HG02763 (cell line): ENCODE results near the gene CCDC57.

ENCODE experiments used
- ATAC-seq: cut with Tn5 transposase; IDR thresholded peaks from one replicate; pipeline ENCODE4 v1.9.1; 2021; ENCODE audit warnings: mild to moderate bottlenecking, moderate library complexity; ENCODE audit not compliant: unreplicated experiment

The CCDC57 gene

DNA sequence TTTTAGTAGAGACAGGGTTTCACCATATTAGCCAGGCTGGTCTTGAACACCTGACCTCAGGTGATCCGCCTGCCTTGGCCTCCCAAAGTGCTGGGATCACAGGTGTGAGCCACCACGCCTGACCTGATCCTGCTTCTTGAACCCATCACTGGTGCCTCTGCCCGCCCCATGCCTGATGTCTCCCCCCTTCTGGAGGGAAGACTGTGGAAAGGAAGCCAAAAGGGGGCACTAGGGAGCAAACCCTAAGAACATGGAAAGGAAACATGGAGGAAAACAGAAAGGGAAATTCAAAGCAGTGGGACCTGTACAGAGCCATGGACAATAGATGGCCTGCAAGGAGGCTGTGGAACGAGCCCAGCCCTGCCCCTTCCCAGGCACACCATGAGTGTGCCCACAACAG, 83.5 kb downstream of the CCDC57 start:
- ATAC-seq = no peak

DNA sequence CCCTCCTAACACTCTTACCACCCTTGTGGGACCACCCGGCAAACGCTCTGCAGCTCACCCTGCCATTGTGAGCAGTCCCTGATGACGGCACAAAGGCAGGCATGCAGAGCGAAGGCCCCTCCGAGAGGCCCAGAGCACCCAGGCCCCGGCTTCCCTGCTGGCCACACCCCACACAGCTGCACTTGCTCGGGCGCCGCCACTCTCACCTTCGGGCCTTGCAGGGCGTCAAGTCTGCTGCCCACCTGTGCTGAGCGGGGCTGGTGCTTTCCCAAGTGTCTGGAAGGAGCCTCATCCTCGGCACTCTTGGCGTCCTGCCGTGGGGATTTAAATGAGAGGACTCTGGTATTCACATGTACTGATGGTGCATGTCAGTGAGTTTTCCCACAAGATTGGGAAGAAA, 84.4 kb downstream of the CCDC57 start:
- no peak for ATAC-seq

DNA sequence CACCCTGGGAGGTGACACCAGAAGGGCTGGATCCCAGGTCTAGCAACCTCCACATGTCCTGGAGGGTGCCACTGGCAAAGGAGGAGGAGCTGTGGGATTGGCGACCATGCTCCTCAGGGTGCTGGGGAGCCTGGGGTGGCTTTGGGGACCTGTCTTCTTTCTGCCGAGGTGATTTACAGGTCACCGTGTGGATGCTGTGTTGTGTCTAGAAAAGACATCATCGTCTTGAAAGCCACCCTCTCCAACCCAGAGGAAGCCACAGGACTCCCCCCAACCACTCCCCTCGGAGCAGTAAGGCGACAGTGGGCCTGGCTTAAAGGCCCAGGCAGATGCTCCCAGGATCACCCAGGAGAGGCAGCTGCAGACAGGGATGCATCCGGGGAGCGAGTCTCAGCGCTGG, 84.9 kb downstream of the CCDC57 start:
- ATAC-seq = no peak

DNA sequence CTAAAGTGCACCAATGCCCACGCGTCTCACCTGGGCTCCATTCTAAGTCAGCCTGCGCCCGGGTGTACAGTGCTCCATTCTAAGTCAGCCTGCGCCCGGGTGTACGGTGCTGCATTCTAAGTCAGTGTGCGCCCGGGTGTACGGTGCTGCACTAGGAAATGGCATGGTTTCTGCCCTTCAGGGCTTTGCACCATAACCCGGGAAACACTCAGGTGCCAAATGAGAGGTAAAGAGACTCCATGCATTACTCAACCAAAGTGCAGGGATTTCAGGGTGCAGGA, 85.4 kb downstream of the CCDC57 start:
- ATAC-seq = no peak

DNA sequence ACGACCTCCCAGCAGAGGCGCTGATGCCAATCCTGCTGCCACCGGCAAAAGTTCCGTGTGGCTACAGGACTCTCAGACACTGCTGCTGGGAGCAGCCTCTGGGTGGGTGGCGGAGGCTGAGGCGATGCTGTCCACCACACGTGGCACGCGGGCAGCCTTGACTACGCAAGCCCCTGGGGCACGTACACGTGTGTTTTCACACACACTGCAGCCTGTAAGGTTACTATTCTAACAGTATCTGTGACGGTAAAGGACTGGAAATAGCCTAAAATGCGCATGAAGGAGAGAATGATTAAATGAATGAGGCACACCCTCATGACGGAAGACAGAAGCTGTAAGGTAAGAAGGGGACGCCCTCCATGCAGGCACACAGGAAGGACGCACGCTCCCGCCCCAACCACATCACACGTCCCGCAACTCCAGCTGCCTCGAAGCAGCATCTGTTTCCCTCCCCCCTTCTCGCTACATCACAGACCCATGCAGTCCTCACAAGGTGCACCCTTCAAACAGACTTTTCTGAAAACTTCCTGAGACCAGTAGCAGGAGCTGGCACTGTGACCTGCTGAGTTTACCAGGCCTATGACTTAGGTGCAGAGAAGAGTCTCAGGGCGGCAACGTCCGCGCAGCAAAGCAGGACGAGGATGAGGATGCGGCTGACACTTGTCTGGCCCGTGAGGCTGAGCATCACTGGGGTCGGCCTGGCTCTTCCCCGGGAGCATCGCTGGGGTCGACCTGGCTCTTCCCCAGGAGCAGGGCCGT, 85.9 kb downstream of the CCDC57 start:
- no peak for ATAC-seq

DNA sequence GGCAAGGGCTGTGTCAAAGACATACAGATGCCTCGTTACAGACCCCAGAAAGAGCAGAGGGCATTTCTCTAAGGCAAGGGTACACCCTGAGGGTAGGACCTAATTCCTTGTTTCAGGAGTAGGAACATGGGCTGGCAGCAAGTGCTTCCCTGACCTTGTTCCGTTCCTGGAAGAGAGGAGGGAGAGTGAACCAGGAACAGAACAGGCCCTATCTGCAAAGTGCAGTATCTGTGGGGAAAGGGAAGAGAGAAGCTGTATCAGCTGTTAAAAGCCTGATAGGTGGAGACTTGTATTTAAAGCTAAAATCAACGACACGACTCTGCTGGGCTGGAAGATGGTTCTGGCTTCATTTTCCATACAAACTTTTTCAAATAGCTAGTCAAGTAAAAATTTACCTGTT, 88.5 kb downstream of the CCDC57 start:
- ATAC-seq = no peak

DNA sequence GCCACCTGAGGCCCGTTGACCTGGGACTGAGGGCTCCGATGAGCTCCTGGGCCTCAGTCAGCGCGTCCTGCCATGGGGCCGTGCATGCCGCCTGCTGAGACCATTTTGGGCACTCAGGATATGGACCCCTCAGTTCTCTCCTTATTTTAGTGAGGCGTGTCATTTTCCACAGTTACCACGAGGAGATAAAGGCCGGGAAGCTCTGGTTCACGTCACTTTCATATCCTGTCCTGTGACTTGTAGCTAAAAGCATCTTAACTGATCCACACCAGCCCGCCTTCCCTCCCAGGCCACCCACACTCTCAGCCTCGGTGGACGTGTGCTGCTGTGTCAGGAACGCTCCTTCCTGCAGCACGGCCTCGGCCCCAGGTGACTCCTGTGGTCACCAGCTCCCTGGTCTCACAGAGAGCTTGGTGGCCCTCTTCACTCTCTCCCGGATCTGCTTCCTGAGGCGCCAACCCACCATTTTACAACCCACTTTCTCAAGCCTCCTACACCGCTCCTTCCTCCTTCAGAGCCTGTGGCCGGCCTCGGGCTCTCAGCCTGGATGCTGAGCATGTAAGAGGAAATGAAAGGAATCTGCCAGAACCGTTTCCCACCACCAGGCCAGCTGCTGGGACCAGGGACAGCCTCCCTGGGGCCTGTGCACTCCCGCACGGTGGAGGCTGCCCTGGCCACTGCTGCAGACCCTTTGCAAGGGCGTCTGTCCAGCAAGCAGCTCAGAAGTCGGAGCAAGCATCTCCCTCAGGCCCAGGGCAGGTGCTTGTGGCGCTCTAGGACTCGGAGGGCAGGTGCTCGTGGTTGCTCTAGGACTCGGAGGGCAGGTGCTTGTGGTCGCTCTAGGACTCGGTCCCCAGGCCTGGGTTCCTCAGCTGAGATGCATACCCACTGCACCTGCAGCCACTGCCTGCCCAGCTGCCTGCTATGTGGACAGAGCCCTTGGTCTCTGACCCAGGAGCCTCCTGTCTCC, 90.7 kb downstream of the CCDC57 start:
- ATAC-seq = no peak

DNA sequence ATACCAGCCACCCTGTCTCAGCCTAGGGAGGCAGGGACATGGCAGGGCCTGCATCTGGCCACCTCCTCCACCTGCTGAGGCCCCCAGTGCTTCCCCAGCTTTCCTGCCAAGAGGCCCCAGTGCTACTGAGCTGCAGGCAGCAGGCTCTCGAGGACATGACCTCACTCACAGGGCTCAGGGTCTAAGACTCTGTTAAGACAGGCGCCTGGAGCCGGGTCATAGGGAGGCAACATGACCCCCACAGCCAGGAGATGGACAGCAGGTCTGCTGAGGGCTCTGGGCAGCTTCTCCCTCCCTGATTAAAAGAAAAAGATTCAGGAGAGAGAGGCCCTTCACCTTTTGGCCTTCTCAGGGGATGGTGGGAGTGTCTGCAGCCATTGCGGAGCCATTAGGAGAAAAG, 91.4 kb downstream of the CCDC57 start:
- ATAC-seq = no peak

DNA sequence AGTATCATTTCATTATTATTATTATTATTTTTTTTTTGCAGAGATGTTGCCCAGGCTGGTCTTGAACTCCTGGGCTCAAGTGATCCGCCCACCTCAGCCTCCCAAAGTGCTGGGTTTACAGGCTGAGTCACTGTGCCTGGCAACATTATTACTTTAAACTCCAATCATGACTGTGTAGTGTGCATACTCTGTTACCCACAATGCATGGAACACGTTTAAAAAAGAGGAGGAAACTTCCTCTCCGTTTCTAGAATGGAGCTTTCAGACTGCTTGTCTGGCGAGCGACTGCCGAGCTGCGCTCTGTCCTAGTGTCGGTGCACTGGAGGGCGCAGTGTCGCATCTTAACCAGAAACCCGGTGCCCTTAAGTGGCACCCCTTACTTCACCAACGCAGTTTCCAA, 92.5 kb downstream of the CCDC57 start:
- no peak for ATAC-seq

DNA sequence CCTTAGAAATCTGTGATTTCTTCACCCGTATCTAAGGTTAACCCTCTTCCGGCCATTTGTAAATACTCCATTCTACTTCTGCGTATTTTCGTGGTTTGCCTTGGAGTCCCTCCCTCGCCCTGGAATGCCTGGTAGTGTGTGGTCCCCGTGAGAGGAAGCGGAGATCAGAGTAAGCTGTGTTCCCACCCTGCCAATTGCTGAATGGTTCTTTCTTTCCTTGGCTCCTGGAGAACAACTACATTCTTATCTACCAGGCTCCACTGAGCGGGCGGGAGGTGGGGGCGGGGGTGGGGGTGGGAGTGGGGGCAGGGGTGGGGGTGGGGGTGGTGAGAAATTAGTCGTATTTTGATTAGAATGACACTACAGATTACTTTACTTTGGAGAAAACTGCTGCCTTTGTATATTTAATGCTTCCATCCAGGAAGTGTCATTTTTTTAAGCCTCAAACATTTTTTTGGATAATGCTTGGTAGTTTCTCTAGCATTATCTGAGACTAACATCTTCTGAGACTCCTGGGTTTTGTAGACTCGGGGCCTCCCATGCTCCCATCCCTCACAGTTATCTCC, 93.7 kb downstream of the CCDC57 start:
- ATAC-seq = no peak

DNA sequence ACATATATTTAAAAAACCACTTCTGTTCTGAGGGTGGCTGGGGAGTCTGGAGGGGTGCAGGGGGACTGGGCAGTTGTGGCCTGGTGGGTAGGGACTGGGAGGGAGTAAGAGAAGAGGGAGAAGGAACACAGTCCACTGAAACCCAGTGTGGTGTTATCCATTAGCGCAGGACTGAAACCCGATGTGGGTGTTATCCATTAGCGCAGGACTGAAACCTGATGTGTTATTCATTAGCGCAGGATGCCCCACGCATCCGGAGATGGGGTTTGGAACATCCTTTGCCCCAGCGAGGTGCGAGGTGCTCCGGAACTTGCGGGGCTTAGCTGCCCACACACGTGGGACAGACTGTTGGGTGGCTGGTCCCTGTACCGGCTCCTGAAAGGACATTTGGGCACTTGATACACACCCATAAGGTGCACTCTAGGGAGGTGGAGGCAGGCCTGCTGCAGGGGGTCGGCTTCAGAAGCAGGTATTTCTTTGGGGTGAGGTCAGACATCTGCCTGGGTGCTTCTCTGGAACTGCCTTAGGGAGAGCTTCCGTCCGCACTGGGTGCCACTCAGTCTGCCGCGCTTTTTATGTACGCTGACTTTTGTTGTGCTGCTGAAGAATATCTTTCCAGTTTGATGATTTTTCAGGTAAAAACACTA, 94.4 kb downstream of the CCDC57 start:
- no peak for ATAC-seq

DNA sequence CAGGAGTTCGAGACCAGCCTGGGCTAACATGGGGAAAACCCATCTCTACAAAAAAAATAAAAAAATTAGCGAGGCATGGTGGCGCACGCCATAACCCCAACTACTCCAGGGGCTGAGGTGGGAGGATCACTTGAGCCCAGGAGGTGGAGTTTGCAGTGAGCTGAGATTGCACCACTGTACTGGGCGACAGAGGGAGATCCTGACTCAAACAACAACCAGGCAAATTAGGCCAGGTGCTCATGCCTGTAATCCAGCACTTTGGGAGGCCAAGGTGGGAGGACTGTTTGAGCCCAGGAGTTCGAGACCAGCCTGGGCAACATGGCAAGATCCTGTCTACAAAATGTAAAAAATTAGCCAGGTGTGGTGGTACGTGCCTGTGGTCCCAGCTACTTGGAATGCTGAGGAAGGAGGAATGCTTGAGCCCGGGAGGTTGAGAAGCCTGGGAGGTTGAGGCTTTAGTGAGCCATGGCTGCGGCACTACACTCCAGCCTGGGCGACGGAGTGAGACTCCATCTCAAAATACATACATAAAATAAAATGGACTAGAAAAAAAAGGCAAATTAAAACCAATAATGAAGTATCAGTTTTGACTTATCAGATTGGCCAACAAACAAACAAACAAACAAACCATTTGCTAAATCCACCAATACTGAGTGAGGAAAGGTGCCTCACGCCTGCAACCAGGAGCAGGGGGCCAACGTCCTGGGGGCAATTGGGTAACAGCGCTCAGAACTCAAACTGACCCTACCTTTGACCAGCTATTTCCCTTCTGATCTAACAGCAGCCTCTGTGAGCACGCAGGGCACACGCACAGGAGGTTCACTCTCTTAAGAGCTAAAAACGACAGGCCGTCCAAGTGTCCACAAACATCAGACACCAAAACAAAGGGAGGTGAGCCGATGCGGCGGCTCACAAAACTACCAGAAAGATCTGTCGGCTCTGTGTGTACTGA, 95.2 kb downstream of the CCDC57 start:
- no peak for ATAC-seq

DNA sequence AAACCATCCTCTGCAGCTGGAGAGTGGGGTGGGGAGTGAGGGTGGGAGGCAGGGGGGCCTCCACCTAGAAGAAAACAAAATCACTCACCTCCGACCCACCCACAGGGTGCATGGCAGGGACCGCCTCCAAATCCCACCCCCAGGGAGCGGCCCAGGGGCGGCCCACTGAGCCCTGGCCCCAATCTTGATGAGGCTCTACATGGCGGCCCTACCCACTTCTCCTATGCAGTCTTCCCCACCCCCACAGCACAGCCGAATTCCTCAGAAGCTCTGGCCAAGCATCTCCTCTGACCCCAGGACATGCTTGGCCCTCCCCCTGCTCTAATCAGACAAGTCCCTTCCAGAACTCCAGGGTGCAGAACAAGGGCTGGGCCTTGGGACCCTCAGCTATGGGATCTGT, 96.4 kb downstream of the CCDC57 start:
- ATAC-seq = no peak

DNA sequence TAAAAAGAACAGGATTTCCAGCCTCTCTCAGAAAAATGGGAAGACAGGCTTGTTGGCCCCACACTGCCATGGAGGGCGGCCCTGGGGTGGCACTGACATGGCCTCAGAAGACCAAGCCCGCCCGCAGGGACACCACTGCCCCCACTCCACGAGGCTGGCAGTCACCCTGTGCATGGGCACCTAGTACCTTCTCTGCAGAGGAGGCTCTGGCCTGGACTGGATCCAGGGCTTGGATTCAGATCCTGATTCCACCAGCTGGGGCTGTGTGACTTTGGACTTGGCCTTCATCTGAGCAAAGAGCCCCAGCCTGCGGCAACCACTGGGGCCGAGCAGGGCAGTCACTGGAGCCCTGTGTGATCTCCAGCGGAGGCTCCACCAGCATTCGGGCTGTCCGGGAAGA, 97.8 kb downstream of the CCDC57 start:
- ATAC-seq = no peak

DNA sequence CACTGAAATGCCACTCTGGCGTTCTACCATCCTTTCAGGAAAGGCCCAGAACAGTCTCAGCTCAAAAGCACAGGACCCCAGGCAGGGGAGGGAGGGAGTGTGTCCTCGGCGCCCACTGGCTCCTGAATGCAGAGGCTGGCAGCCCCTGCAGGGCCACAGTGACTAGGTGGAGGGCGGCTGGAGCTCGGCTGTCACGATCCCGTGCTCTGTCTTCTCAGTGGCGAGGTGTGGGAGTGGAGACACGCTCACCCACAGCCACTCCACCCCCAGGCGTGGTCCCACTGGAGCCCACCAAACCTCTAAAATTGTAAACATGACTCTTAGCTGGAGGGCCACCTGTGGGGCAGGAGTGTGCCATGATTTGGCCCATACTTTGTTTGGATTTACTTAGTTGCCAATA, 98.2 kb downstream of the CCDC57 start:
- no peak for ATAC-seq

DNA sequence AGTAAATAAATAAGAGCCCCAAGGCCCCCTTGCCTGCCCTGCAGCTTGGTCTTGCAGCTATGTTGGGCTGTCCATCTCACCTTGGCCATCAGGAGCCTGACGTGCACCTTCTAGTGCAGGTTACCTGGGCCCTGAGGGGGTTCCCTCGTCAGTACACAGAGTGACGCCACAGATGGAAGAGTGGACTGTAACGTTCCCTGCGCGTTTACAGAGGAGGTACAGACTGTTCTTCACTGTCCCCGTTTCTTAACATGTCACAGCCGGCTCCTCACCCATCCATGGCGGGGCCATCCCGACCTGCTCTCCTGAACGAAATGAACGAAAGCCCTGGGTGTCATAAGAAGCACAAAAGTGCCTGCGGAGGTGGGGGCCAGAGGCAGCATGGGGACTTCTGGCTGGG, 98.7 kb downstream of the CCDC57 start:
- no peak for ATAC-seq

DNA sequence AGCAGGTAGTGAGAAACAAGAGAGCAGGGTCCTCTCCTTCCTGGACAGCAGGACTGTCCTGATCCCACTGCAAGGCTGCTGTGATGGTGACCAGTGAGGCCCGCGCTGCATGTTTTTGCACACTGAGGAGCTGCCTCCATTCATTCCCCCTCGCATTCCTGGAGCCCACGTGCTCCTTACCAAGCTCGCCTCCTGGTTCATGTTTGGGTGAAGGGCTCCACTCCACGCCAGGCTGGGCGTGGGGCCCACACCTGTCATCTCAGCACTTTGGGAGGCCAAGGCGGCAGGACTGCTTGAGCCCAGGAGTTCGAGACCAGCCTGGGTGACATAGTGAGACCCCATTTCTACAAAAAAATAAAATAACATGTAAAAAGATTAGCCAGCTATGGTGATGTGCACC, 99.2 kb downstream of the CCDC57 start:
- no peak for ATAC-seq

DNA sequence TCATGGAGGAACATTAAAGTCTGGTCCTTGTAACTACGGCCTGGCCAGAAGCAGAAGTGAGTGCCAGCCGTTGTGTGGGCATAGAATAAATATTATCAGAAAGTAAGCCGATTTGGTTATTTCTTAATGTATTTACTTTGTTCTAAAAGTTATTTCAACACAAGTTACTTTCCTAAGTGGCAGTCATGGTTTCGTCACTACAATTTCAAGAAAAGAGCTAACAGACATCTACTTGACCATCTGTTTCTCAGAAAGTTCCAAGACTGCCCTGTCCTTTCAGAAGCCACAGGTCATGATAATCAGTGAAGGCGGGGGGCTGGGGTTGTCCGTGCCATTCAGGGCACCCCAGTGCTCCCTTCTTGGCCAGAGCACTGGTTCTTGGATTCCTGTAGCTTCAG, 99.7 kb downstream of the CCDC57 start:
- no peak for ATAC-seq

DNA sequence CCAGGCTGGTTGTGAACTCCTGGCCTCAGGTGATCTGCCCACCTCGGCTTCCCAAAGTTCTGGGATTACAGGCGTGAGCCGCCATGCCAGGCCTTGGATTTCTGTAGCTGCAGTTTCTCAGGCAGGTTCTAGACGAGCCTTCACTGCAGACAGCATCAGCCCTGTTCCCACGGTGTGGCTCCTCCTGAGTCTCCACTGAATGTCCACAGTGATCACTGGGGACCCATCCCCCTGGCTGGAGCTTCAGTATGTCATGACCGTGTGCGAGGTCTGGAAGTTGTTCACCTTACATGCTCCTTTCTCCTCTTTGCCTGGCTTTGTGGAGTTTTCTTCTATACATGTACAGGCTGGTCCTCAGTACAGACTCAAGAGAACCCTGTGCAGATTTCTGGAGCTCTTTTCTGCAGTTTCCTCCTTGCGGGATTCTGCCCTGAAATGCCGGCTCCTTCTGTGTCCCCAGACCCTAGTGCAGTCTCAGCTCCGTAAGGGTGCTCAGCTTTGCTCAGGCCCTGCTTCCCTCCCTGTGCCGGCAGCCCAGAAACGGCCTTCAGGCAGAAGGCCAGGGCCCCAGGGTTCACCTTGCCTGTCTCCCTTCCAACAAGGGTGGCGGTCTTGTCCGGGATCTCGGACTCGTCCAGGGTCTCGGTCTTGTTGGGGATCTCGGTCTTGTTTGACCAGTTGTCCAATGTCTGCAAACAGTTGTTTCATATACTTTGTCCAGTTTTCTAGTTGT, 100.3 kb downstream of the CCDC57 start:
- no peak for ATAC-seq

DNA sequence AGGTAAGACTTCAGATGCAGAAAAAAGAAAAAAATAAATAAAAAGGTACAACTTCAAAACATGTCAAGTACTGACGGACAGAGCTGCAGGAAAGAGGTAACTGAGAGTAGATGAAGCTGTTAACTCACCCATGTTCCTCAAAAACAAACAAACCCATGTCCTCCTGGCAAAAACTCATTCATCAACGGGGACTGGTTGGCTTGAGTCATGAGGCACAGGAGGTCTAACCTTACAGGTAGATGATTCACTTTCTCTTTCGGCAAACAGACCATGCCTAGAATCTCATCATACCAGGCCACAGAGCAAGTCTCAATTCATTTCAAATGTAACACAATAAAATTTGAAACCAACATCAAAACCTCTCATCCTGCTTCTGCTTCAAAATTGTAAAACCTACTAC, 102.3 kb downstream of the CCDC57 start:
- no peak for ATAC-seq
